Effector memory CD4-positive, alpha-beta T cell (primary cell): Measurements from ENCODE around the gene TMEM271.

Experiments used
- DNase-seq, 3 donors: peaks; one replicate each; pipeline ENCODE4 v3.0.0-alpha.2; 2020
- H3K27ac ChIP-seq: 2 replicates; pipeline ENCODE4 v1.7.0; 2013; ENCODE audit warnings: mild to moderate bottlenecking, low read length, moderate library complexity; ENCODE audit not compliant: insufficient read depth, poor library complexity, severe bottlenecking
- H3K27me3 ChIP-seq: replicated peaks from 2 replicates; pipeline ENCODE4 v1.7.0; 2013; ENCODE audit warnings: mild to moderate bottlenecking, low read length; ENCODE audit not compliant: insufficient read depth, control insufficient read depth, poor library complexity, severe bottlenecking
- H3K36me3 ChIP-seq: 2 replicates; pipeline ENCODE4 v1.7.0; 2013; ENCODE audit warnings: mild to moderate bottlenecking, low read length, moderate library complexity; ENCODE audit not compliant: control insufficient read depth, insufficient read depth
- H3K4me1 ChIP-seq: 2 replicates; pipeline ENCODE4 v1.7.0; 2013; ENCODE audit warnings: low read length, mild to moderate bottlenecking; ENCODE audit not compliant: control insufficient read depth, insufficient read depth, poor library complexity, severe bottlenecking
- H3K4me3 ChIP-seq: 2 replicates; pipeline ENCODE4 v1.7.0; 2013; ENCODE audit warnings: low read length, low read depth, mild to moderate bottlenecking; ENCODE audit not compliant: insufficient read depth, poor library complexity, severe bottlenecking
- H3K9me3 ChIP-seq: 2 replicates; pipeline ENCODE4 v1.7.0; 2013; ENCODE audit warnings: mild to moderate bottlenecking, low read length, moderate library complexity; ENCODE audit not compliant: control insufficient read depth

The TMEM271 gene

GRCh38 chr4:531721-532565, 44.2 kb downstream of the TMEM271 start:
- H3K36me3 ChIP-seq: peaks cover 58% of the 10 kb centered on the region
- DNase-seq: no peak
- H3K27me3 ChIP-seq: no peaks in the 10 kb centered on the region
- no peak overlapping the region for H3K27ac ChIP-seq
- H3K9me3 ChIP-seq: no peaks in the 10 kb centered on the region
- no peaks in the 10 kb centered on the region for H3K4me1 ChIP-seq
- no peak overlapping the region for H3K4me3 ChIP-seq

- Histone ChIP-seq H3K9me3 (no peaks in the 10 kb centered on the region), H3K27me3 (no peaks in the 10 kb centered on the region), H3K4me1 (no peaks in the 10 kb centered on the region), H3K36me3 (peaks cover 62% of the 10 kb centered on the region), H3K4me3 (no peak overlapping the region), H3K27ac (no peak overlapping the region)
- DNase-seq: no peak
These were observed 45.0 kb downstream of the TMEM271 start for GRCh38 chr4:531076-531475.

DNA sequence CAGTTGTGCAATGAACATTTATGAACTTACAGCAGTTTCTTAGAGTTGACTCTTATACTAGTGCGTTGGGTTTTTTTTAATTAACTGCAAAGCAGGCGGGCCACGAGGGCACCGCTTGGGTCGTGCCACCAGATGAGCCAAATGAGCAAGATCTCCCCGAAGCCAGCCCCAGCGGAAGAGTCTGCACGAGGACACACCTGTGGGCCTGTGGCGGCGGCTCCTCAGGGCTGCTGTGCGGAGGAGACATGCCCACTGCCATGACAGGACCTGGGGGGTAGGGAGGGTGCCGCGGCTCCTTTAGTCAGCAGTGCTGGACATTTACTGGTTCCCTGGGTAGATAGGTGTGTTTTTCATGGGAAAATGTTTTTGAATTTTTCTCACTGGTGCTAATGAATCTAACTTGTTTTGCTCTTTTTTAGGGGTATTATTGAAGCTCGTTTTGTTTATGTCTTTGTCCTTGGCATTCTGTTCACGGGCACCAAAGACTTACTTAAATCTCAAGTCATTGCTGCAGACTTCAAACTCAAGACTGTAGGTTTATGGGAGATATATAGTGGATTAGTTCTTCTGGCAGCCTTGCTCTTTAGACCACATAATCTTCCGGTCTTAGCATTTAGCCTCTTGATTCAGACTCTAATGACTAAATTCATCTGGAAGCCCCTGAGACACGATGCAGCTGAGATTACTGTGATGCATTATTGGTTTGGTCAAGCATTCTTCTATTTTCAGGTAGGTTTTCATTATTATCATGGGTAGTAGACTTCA, 45.9 kb downstream of the TMEM271 start:
- DNase-seq: no peak
- H3K36me3 ChIP-seq: peaks cover 62% of the 10 kb centered on the region
- H3K27ac ChIP-seq: no peak overlapping the region
- no peaks in the 10 kb centered on the region for H3K4me1 ChIP-seq
- H3K27me3 ChIP-seq: no peaks in the 10 kb centered on the region
- no peaks in the 10 kb centered on the region for H3K9me3 ChIP-seq
- H3K4me3 ChIP-seq: no peak overlapping the region

GRCh38 chr4:529563-529962, 46.5 kb downstream of the TMEM271 start:
- H3K27me3 ChIP-seq: no peaks in the 10 kb centered on the region
- H3K4me3 ChIP-seq: no peak overlapping the region
- H3K9me3 ChIP-seq: no peaks in the 10 kb centered on the region
- no peak overlapping the region for H3K27ac ChIP-seq
- H3K36me3 ChIP-seq: peaks cover 56% of the 10 kb centered on the region
- no peaks in the 10 kb centered on the region for H3K4me1 ChIP-seq
- DNase-seq: no peak

DNA sequence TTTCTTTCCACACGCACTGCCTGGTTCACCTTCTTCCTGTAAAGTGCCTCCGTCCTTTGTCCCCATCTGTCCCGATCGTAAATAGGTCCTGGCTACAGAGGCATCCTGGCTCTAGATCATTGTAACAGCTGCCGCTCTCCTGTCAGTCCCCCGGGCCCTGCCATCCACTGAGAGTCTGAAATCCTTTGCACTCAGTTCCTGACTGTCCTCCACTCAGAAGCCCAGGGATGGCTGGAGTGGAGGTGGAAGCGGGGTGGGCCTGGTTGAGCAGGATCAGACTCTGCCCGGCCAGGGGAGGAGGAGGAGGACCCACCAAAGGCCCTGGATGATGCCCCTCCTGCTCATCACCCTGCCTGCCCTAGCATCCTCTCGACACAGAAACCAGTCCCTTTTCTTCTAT, 47.3 kb downstream of the TMEM271 start:
- Histone ChIP-seq H3K4me3 (no peak overlapping the region), H3K27me3 (no peaks in the 10 kb centered on the region), H3K27ac (no peak overlapping the region), H3K36me3 (peaks cover 54% of the 10 kb centered on the region), H3K9me3 (no peaks in the 10 kb centered on the region), H3K4me1 (no peaks in the 10 kb centered on the region)
- DNase-seq: no peak

DNA sequence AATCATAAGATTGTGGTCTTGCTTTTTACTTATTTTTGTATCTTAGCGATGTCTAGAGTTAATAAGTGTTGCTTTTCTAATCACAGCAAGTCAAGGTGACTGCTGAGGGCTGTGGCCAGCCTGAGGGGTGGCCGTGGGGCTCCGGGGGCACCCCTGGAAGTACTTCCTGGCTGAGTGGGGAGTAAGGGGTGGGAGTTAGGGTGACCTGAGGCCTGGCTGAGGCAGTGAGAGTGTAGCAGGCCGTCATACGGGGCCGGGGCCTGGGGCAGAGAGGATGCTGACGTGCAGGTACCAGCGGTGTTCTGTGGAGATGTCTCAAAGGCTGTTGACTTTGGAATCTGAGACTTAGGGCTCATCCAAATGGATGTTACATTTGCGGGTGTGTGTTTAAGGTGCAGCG, 47.8 kb downstream of the TMEM271 start:
- no peak overlapping the region for H3K4me3 ChIP-seq
- no peak overlapping the region for H3K27ac ChIP-seq
- DNase-seq: no peak
- H3K9me3 ChIP-seq: no peaks in the 10 kb centered on the region
- no peaks in the 10 kb centered on the region for H3K27me3 ChIP-seq
- H3K4me1 ChIP-seq: no peaks in the 10 kb centered on the region
- peaks cover 56% of the 10 kb centered on the region for H3K36me3 ChIP-seq

- Histone ChIP-seq H3K27me3 (no peaks in the 10 kb centered on the region), H3K36me3 (peaks cover 58% of the 10 kb centered on the region)
- no peak for DNase-seq
These were observed 49.1 kb downstream of the TMEM271 start for GRCh38 chr4:526971-527460.

DNA sequence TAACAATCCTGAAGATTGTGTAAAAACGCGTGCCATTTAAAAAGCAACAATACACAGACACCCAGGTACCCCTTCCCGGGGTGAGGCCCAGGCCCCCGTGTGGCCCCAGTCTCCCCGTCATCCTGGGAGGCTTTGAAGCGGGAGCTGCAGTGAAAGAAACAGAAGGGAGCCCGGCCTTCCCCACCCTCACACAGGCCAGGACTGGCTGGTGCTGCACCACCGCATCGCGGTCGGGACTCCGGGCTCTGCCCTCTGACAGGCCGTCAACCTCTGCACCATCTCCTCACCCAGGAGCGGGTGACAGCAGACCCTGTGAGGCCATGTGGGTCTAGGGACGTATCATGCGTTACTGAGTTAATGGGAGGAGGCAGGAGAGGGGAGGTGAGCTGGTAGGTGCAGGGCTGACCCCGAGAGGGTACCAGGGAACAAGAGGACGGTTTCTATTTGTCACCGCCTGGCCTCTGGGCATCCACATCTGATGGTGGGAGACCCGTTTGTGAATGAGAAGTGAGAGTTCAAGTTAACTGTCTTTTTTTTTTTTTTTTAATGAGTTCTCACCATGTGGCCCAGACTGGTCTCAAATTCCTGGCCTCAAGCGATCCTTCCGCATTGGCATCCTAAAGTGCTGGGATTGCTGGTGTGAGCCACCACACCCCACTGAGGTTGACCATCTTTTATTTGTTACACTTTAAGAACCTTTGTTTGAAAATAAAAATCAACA, 49.7 kb downstream of the TMEM271 start:
- H3K9me3 ChIP-seq: no peaks in the 10 kb centered on the region
- H3K4me3 ChIP-seq: no peak overlapping the region
- peaks cover 58% of the 10 kb centered on the region for H3K36me3 ChIP-seq
- H3K27me3 ChIP-seq: no peaks in the 10 kb centered on the region
- H3K4me1 ChIP-seq: no peaks in the 10 kb centered on the region
- no peak for DNase-seq
- H3K27ac ChIP-seq: no peak overlapping the region

More at GRCh38 chr4:526971-527460, 49.1 kb downstream of the TMEM271 start:
- Histone ChIP-seq H3K27ac (no peak overlapping the region), H3K4me1 (no peaks in the 10 kb centered on the region), H3K4me3 (no peak overlapping the region), H3K9me3 (no peaks in the 10 kb centered on the region)

GRCh38 chr4:525660-526059, 50.4 kb downstream of the TMEM271 start:
- DNase-seq: no peak
- Histone ChIP-seq H3K27ac (no peak overlapping the region), H3K36me3 (peaks cover 52% of the 10 kb centered on the region), H3K4me1 (no peaks in the 10 kb centered on the region), H3K27me3 (no peaks in the 10 kb centered on the region), H3K9me3 (no peaks in the 10 kb centered on the region), H3K4me3 (no peak overlapping the region)
